Ishikawa (cell line): ENCODE results near the gene TMEM178B.

Experiments used
- CEBPB ChIP-seq: IDR thresholded peaks from 2 replicates; pipeline ENCODE4 v1.6.1; 2012
- CREB1 ChIP-seq: IDR thresholded peaks from 2 replicates; pipeline ENCODE4 v1.6.1; 2012; ENCODE audit warnings: low read depth
- EGR1 ChIP-seq: IDR thresholded peaks from 2 replicates; pipeline ENCODE4 v1.6.1; 2012
- EP300 ChIP-seq: IDR thresholded peaks from 2 replicates; pipeline ENCODE4 v1.6.1; 2012; ENCODE audit warnings: borderline replicate concordance
- FOXM1 ChIP-seq: IDR thresholded peaks from 2 replicates; pipeline ENCODE4 v1.6.1; 2012; ENCODE audit warnings: low read depth, borderline replicate concordance
- NFIC ChIP-seq: IDR thresholded peaks from 2 replicates; pipeline ENCODE4 v1.6.1; 2012
- RAD21 ChIP-seq: IDR thresholded peaks from 2 replicates; pipeline ENCODE4 v1.6.1; 2012; ENCODE audit warnings: low read depth
- TAF1 ChIP-seq: IDR thresholded peaks from 2 replicates; pipeline ENCODE4 v1.6.1; 2012; ENCODE audit warnings: low read depth, mild to moderate bottlenecking
- TCF12 ChIP-seq: IDR thresholded peaks from 2 replicates; pipeline ENCODE4 v1.6.1; 2012; ENCODE audit warnings: low read depth
- TEAD4 ChIP-seq: IDR thresholded peaks from 2 replicates; pipeline ENCODE4 v1.6.1; 2012
- YY1 ChIP-seq: IDR thresholded peaks from 2 replicates; pipeline ENCODE4 v1.6.1; 2012; ENCODE audit warnings: low read depth
- ZBTB7A ChIP-seq: IDR thresholded peaks from 2 replicates; pipeline ENCODE4 v1.6.1; 2012; ENCODE audit warnings: low read depth
- TF ChIP-seq, protein P1 (sequence below): IDR thresholded peaks from 2 replicates; pipeline ENCODE4 v1.6.1; 2012; ENCODE audit warnings: low read depth, mild to moderate bottlenecking
- TF ChIP-seq, protein P2 (sequence below): IDR thresholded peaks from 2 replicates; pipeline ENCODE4 v1.6.1; 2012
- TF ChIP-seq, protein P3 (sequence below): IDR thresholded peaks from 2 replicates; pipeline ENCODE4 v1.6.1; 2012

TMEM178B gene

DNA sequence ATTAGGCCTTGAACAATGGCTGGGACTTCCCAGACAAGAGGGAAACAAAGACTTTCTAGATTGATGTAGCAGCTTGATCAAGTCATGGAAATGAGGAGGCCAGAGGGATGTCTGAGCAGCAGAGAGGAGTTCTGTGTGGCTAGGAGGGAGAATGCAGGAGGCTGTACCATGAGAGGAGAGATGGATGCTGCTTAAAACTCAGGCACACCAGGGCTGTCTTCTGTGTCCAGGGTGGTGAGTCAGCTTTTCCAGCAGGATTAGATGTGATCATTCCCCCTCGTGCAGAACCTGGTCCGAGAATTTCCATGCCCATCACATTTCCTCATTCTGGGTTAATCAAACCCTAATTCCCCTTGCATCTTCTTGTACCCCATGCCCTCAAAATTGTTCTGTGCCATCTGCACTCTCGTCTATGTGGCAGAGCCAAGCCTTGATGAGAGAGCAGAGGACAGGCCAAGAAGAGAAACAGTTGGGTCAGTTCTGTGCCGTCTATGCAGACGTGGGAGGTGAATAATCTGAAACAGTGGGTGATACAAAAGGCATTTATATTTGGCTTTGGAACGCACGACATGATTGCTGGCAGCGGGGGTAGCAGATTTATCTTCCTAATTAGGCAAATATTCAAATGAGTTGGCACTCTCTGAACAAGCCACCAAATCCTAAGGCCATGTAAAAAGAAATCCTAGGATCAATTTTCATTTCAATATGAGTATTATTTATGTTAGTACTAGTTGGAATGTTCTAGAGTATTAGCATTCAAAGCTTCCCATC is 160.7 kb downstream of the TMEM178B start:
- no peak for TF ChIP-seq TEAD4

DNA sequence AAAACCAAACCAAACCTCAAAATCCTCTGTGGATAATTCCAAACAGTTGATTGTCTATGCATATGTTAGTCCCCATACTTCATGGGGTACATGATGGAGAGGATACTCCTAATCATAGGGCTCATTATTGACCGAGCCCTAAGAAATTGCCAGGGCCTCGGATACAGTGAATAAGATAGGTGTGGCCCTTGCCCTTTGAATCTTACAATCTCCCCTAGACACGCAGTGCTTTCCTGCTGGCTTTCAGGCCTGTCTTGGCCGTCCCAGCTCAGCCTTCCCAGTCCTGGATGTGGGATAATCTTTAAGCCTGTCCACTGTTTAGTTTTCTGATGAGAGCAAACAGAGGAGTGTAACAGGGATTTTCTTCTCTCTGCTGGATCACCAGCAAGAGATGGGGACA is 161.8 kb downstream of the TMEM178B start:
- TF ChIP-seq CEBPB, result no peak
- TF ChIP-seq TAF1, result no peak
- TF ChIP-seq, protein P1, sequence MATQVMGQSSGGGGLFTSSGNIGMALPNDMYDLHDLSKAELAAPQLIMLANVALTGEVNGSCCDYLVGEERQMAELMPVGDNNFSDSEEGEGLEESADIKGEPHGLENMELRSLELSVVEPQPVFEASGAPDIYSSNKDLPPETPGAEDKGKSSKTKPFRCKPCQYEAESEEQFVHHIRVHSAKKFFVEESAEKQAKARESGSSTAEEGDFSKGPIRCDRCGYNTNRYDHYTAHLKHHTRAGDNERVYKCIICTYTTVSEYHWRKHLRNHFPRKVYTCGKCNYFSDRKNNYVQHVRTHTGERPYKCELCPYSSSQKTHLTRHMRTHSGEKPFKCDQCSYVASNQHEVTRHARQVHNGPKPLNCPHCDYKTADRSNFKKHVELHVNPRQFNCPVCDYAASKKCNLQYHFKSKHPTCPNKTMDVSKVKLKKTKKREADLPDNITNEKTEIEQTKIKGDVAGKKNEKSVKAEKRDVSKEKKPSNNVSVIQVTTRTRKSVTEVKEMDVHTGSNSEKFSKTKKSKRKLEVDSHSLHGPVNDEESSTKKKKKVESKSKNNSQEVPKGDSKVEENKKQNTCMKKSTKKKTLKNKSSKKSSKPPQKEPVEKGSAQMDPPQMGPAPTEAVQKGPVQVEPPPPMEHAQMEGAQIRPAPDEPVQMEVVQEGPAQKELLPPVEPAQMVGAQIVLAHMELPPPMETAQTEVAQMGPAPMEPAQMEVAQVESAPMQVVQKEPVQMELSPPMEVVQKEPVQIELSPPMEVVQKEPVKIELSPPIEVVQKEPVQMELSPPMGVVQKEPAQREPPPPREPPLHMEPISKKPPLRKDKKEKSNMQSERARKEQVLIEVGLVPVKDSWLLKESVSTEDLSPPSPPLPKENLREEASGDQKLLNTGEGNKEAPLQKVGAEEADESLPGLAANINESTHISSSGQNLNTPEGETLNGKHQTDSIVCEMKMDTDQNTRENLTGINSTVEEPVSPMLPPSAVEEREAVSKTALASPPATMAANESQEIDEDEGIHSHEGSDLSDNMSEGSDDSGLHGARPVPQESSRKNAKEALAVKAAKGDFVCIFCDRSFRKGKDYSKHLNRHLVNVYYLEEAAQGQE, result no peak
- TF ChIP-seq NFIC, result no peak
- no peak for TF ChIP-seq ZBTB7A
- TF ChIP-seq EP300, result no peak
- TF ChIP-seq CREB1, result no peak
- TF ChIP-seq TCF12, result no peak
- no peak for TF ChIP-seq EGR1
- TF ChIP-seq FOXM1, result no peak
- TF ChIP-seq RAD21, result no peak
- TF ChIP-seq TEAD4, result no peak
- TF ChIP-seq, protein P2, sequence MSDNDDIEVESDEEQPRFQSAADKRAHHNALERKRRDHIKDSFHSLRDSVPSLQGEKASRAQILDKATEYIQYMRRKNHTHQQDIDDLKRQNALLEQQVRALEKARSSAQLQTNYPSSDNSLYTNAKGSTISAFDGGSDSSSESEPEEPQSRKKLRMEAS, result no peak
- TF ChIP-seq, protein P3, sequence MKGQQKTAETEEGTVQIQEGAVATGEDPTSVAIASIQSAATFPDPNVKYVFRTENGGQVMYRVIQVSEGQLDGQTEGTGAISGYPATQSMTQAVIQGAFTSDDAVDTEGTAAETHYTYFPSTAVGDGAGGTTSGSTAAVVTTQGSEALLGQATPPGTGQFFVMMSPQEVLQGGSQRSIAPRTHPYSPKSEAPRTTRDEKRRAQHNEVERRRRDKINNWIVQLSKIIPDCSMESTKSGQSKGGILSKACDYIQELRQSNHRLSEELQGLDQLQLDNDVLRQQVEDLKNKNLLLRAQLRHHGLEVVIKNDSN, result no peak
- no peak for TF ChIP-seq YY1

DNA sequence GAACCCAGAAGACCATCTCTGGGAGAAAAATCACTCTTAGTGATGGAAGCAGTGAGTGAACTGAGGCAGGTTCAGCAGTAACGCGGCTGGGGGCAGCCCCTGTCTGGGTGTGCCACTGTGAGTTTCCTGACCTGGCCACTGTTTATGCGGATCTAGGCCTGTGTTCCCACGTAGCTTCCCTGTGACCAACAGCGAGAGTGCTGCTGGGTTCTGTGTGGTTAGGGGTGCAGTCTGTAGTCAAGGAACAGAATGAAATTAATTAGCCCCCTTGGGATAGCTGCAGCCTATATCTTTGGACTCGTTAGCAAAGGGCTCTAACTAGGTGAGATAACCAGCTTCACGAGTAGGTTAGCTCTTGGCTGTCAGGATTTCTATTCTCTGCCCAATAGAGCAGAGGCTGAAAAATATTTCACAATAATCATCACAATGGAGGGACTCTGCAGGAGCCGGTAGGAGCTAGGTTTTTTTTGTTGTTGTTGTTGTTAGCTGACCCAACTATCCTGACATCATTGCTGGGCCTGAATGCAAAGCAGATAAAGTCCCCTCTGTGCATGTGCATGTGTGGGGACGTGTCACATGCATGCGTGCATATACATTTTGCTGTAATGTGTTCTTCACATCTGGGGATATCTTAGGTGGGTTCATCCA is 164.9 kb downstream of the TMEM178B start:
- TF ChIP-seq ZBTB7A, result no peak
- TF ChIP-seq CREB1, result no peak
- no peak for TF ChIP-seq TAF1
- no peak for TF ChIP-seq RAD21
- TF ChIP-seq TEAD4, result no peak
- no peak for TF ChIP-seq CEBPB
- no peak for TF ChIP-seq FOXM1

DNA sequence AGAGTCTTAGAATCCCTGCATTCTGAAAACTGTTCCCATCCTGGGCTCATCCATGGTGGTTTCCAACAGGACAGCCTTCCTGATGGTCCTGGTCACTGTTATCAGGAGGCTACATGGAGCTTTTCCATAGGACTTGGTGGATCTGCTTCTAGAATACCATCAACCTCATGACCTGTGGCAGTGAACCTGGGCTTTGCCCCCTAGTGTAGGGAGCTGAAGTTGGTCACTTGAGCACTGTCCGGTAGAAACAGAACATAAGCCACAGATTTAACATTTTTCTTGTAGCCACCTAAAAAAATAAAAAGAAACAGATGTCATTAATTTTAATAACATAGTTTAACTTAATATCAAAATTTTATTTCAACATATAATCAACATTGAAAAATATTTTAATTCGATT is 165.8 kb downstream of the TMEM178B start:
- TF ChIP-seq, protein P2, result no peak
- TF ChIP-seq NFIC, result no peak
- TF ChIP-seq RAD21, result no peak
- TF ChIP-seq TAF1, result no peak
- TF ChIP-seq, protein P1, result no peak
- no peak for TF ChIP-seq CREB1
- TF ChIP-seq EP300, result no peak
- TF ChIP-seq CEBPB, result no peak
- no peak for TF ChIP-seq FOXM1
- no peak for TF ChIP-seq ZBTB7A
- TF ChIP-seq, protein P3, result no peak
- no peak for TF ChIP-seq EGR1

DNA sequence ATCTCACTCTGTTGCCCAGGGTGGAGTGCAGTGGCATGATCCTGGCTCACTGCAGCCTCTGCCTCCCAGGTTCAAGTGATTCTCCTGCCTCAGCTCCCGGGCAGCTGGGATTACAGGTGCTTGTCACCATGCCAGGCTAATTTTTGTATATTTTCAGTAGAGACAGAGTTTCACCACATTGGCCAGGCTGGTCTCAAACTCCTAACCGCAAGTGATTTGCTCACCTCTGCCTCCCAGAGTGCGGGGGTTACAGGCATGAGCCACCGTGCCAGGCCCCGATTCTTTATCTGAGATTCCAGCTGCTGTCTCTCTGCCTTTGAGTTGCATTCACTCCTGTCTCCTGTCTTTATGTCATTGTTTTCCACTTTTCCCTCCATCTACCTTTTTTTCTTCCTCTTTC is 168.7 kb downstream of the TMEM178B start:
- no peak for TF ChIP-seq TEAD4
- no peak for TF ChIP-seq EGR1
- no peak for TF ChIP-seq TCF12
- no peak for TF ChIP-seq FOXM1
- TF ChIP-seq, protein P1, result no peak
- TF ChIP-seq, protein P2, result no peak
- no peak for TF ChIP-seq NFIC
- no peak for TF ChIP-seq CREB1
- TF ChIP-seq, protein P3, result no peak
- TF ChIP-seq ZBTB7A, result no peak
- no peak for TF ChIP-seq EP300
- TF ChIP-seq RAD21, result no peak
- TF ChIP-seq TAF1, result no peak
- TF ChIP-seq YY1, result no peak
- no peak for TF ChIP-seq CEBPB
